Tibial artery (tissue), 4 donors: ENCODE data around the gene ZNF580.

Experiments
- DNase-seq, 2 donors: peaks; one replicate each; pipeline ENCODE4 v3.0.0-alpha.2; 2019
- H3K27ac ChIP-seq, 2 donors: fragments of 200-600 bp; sonication (generic) in 1 of 2; 1 replicate in 1 of 2; 2 replicates in 1 of 2; pipeline ENCODE4 v1.5.1; 2018 to 2019; ENCODE audit warnings: mild to moderate bottlenecking in 1 of 2
- H3K27me3 ChIP-seq, 2 donors: fragments of 200-600 bp; sonication (generic) in 1 of 2; one replicate each; pipeline versions ENCODE4 v1.5.1 to v1.6.0; 2016 to 2019
- H3K36me3 ChIP-seq, 3 donors: fragments of 200-600 bp; sonication (generic) in 2 of 3; one replicate each; pipeline ENCODE4 v1.5.1; 2016 to 2019; ENCODE audit warnings: mild to moderate bottlenecking in 2 of 3
- H3K4me1 ChIP-seq, 4 donors: fragments of 200-600 bp; sonication (generic) in 2 of 4; 1 replicate in 3 of 4; 2 replicates in 1 of 4; pipeline ENCODE4 v1.5.1; 2016 to 2019
- H3K4me3 ChIP-seq, 2 donors: fragments of 200-600 bp; sonication (generic) in 1 of 2; 1 replicate in 1 of 2; 2 replicates in 1 of 2; pipeline ENCODE4 v1.5.1; 2018 to 2019; ENCODE audit warnings: mild to moderate bottlenecking in 2 of 2
- H3K9me3 ChIP-seq, 3 donors: fragments of 200-600 bp; sonication (generic) in 1 of 3; one replicate each; pipeline ENCODE4 v1.5.1; 2016 to 2019
- intact Hi-C: fragments of 100-400 bp; cut with DNase I; formaldehyde crosslinking; loops from one replicate; pipeline ENCODE4 v1.15.0; 2023; ENCODE audit warnings: low total_unique reads
- TF ChIP-seq, protein P1 (sequence below), 2 experiments: fragments of 200-600 bp in 1 of 2; fragments of 450-650 bp in 1 of 2; IDR thresholded peaks; one replicate each; pipeline ENCODE4 v1.5.1; 2017 to 2019; ENCODE audit warnings: antibody characterized with exemption in 2 of 2, mild to moderate bottlenecking in 1 of 2, moderate library complexity in 1 of 2

The ZNF580 gene

DNA sequence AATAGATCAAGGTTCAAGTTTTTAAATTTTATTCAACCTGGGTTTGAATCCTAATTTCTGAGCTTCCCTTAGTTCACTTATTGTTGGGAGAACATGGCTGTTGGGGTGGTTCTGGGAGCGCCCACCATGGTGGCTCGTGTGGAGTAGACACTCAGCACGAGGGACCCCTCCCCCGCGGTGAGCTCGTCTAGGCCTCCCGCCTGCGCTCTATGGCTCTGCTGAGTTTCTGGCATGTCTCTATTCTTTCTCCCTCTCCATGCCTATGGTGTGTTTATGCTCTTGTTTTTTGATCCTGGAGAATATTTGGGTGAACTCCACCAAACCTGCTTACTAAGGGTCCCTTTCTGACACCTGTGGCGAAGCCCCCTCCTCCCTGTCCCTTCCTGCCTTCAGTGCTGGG lies 32.7 kb downstream of the ZNF580 start:
- H3K27me3 ChIP-seq = no peaks in the 10 kb centered on the region
- no peak for DNase-seq
- intact Hi-C loops = no loop called here
- H3K27ac ChIP-seq = no peak overlapping the region
- no peaks in the 10 kb centered on the region for H3K9me3 ChIP-seq
- TF ChIP-seq, protein P1, sequence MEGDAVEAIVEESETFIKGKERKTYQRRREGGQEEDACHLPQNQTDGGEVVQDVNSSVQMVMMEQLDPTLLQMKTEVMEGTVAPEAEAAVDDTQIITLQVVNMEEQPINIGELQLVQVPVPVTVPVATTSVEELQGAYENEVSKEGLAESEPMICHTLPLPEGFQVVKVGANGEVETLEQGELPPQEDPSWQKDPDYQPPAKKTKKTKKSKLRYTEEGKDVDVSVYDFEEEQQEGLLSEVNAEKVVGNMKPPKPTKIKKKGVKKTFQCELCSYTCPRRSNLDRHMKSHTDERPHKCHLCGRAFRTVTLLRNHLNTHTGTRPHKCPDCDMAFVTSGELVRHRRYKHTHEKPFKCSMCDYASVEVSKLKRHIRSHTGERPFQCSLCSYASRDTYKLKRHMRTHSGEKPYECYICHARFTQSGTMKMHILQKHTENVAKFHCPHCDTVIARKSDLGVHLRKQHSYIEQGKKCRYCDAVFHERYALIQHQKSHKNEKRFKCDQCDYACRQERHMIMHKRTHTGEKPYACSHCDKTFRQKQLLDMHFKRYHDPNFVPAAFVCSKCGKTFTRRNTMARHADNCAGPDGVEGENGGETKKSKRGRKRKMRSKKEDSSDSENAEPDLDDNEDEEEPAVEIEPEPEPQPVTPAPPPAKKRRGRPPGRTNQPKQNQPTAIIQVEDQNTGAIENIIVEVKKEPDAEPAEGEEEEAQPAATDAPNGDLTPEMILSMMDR (IDR thresholded peaks at IDR 0.05) = no peak
- H3K4me3 ChIP-seq = no peak overlapping the region
- H3K4me1 ChIP-seq = peaks cover 0 to 43% (median 35%) of the 10 kb centered on the region in 4 donors
- peaks cover 30 to 61% (median 38%) of the 10 kb centered on the region in 3 donors for H3K36me3 ChIP-seq

DNA sequence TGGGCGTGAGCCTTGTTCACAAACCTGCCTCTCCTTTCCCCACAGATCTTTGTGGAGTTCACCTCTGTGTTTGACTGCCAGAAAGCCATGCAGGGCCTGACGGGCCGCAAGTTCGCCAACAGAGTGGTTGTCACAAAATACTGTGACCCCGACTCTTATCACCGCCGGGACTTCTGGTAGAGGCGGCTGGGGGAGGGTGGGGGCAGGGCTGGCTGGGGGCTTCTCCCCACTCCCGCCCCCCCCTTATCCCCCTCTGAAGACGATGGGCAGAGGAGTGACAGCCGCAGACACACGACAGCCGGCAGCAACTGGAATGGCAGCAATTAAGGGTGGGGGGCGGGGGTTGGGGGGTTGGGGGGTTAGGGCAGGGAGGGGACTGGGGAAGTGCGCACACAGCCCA lies 33.1 kb downstream of the ZNF580 start:
- no peaks in the 10 kb centered on the region for H3K27me3 ChIP-seq
- peak overlapping the region; percentile 68 to 94 for H3K27ac ChIP-seq
- no peak overlapping the region for H3K4me3 ChIP-seq
- peaks cover 0 to 44% (median 36%) of the 10 kb centered on the region in 4 donors for H3K4me1 ChIP-seq
- intact Hi-C loops = no loop called here
- DNase-seq = no peak
- H3K36me3 ChIP-seq = peaks cover 30 to 61% (median 38%) of the 10 kb centered on the region in 3 donors
- TF ChIP-seq, protein P1 (IDR thresholded peaks at IDR 0.05) = no peak
- no peaks in the 10 kb centered on the region for H3K9me3 ChIP-seq

DNA sequence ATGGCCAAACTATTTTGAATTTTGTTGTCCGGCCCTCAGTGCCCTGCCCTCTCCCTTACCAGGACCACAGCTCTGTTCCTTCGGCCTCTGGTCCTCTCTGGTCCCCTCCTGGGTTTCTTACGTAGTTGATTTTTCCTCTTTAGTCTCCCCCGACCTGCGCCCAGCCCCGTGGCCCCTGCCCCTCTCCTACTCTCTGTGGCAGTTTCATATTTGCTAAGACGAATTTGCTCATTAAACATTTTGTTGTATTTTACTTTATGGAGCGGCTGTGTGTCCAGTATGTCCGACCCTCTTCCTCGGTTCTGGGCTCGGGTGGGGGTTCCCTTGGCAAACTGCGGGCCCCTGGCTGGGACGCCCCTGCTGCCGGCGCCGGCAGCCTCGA lies 33.6 kb downstream of the ZNF580 start:
- H3K9me3 ChIP-seq = no peaks in the 10 kb centered on the region
- H3K27me3 ChIP-seq = no peaks in the 10 kb centered on the region
- H3K4me1 ChIP-seq = peaks cover 0 to 46% (median 37%) of the 10 kb centered on the region in 4 donors
- H3K36me3 ChIP-seq = peaks cover 30 to 61% (median 38%) of the 10 kb centered on the region in 3 donors
- intact Hi-C loops = no loop called here
- H3K4me3 ChIP-seq = peak overlapping the region; percentile 69 to 97
- H3K27ac ChIP-seq = peak overlapping the region; percentile 68 to 94
- TF ChIP-seq, protein P1 (IDR thresholded peaks at IDR 0.05) = no peak
- DNase-seq = no peak

DNA sequence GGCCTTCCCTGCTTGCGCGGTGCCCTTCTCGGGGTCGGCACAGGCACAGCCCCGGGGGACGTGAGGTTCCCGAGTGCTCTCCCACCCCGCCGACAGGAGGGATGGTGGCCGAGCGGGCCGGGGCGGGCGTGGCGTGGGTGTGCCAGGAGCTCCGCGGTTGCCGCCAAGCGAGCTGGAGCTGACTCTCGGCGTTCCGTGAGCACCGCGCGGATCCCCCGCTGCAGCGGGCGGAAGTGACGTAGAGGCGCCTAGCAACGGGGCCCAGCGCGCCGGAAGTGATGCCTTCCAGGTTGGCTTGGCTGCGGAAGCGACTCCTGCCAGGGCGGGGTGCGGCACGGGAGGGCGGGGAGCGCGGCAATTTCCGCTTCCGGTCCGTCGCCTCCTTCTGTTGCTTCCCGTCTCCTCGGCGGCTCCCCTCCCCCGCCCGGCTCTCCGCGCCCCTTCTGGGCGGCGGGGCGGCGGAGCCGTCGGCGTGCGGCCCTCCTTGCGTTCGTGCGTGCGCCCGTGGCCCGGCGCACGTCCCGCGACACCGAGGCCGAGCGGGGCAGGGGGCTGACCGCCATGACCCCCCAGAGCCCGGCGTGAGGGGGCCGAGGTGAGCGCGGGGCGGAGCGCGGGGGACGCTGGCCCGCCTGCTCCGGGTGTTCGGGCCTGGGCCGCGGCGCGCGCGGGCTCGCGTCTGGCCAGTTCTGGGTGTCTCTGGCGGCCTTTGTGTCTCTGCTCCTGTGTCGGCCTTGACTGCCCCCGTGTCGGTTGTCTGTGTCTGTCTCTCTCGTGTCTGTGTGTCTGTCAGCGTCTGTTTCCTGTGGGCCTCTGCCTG lies 34.2 kb downstream of the ZNF580 start, which contains the start of gene EPN1:
TSS of gene EPN1 (plus strand) at position 386 of the 820 bp plus-strand sequence. CDS start 3,402 bp downstream, outside the sequence.
- DNase-seq = peak; percentile 93 to 98
- TF ChIP-seq, protein P1 (IDR thresholded peaks at IDR 0.05) = no peak
- H3K36me3 ChIP-seq = peaks cover 25 to 61% (median 38%) of the 10 kb centered on the region in 3 donors
- peak within 1 kb of the TSS; percentile 69 to 97 for H3K4me3 ChIP-seq
- peak within 1 kb of the TSS; percentile 68 to 94 for H3K27ac ChIP-seq
- H3K9me3 ChIP-seq = no peaks in the 10 kb centered on the region
- no peaks in the 10 kb centered on the region for H3K27me3 ChIP-seq
- intact Hi-C loops = no loop called here
- peaks cover 0 to 45% (median 39%) of the 10 kb centered on the region in 4 donors for H3K4me1 ChIP-seq

DNA sequence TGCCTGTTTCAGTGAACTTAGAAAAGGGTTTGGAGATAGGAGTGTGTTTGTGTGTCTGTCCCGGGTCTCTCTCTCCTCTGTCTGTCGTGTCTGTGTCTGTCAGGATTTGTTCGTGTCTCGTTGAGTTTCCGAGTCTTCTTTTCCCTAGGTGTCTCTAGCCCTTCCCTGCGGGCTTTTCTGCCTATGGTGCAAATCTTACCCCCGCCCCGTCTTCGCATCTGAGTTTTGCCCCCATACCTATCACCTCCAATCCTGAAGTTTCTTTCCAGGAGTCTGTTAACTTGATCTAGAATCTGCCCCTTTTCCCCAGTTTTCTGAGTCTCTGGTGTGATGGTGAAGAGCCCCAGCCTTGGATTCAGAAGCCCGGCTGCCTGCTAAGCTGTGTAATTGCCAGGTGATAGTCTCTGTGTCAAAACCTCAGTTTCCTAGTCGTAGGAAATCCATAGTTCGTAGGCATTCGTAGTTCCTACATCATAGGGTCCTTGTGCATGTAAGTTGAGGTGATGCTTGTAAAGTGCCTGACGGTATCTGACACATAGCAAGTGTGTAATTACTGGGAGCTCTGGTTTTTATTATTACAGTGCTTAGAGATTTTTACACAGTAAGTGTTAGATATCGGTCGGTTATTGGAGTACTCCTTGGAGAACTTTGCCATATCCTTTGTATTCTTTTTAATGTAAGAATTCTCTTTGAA lies 35.0 kb downstream of the ZNF580 start:
- H3K9me3 ChIP-seq = no peaks in the 10 kb centered on the region
- peaks cover 0 to 46% (median 40%) of the 10 kb centered on the region in 4 donors for H3K4me1 ChIP-seq
- H3K36me3 ChIP-seq = peaks cover 21 to 61% (median 36%) of the 10 kb centered on the region in 3 donors
- peak overlapping the region; percentile 68 to 94 for H3K27ac ChIP-seq
- no peaks in the 10 kb centered on the region for H3K27me3 ChIP-seq
- H3K4me3 ChIP-seq = peak overlapping the region; percentile 69 to 97
- no peak for DNase-seq
- TF ChIP-seq, protein P1 (IDR thresholded peaks at IDR 0.05) = no peak
- intact Hi-C loops = no loop called here
